ENCODE data around the gene RGPD4.

RGPD4 gene

DNA sequence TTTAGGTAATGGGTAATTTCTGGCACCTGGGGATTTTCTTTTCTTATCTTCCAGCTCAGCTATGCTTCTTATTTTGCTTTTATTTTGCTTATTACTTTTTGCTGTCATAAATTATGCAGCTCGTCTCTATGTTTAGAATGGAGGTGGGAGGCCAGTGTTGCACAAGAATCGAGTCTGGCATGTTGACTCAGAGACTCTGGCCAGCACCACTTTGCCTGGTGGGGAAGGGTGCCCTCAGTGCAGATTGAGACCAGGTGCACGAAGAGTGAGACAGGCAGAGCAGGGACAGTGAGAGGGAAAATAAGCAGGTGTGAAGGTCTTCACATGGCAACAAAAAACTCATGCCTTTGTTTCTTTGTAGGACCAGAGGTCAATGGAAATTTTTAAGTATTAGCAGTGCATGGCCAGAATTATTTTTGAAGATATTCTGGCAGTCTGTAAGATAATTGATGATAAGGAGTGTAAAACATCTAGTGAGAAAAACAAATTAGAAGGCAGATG is 100.4 kb downstream of the RGPD4 start:
- Histone ChIP-seq H3K4me2 (ENCODE audit: low read length) (no peak overlapping the region), H3K9me3 (ENCODE audit: control insufficient read depth, low read length) (no peaks in the 10 kb centered on the region), H3K4me1 (no peaks in the 10 kb centered on the region), H2AFZ (no peak overlapping the region), H3K27ac (no peak overlapping the region), H3K27me3 (ENCODE audit: control insufficient read depth, insufficient read depth, low read length) (no peaks in the 10 kb centered on the region), H3K9ac (no peak overlapping the region), H3K79me2 (no peaks in the 10 kb centered on the region), H3K36me3 (ENCODE audit: control insufficient read depth, insufficient read depth, low read length) (no peaks in the 10 kb centered on the region), H3K4me3 (ENCODE audit: low read depth, low read length) (no peak overlapping the region)
- TF ChIP-seq, protein P1, sequence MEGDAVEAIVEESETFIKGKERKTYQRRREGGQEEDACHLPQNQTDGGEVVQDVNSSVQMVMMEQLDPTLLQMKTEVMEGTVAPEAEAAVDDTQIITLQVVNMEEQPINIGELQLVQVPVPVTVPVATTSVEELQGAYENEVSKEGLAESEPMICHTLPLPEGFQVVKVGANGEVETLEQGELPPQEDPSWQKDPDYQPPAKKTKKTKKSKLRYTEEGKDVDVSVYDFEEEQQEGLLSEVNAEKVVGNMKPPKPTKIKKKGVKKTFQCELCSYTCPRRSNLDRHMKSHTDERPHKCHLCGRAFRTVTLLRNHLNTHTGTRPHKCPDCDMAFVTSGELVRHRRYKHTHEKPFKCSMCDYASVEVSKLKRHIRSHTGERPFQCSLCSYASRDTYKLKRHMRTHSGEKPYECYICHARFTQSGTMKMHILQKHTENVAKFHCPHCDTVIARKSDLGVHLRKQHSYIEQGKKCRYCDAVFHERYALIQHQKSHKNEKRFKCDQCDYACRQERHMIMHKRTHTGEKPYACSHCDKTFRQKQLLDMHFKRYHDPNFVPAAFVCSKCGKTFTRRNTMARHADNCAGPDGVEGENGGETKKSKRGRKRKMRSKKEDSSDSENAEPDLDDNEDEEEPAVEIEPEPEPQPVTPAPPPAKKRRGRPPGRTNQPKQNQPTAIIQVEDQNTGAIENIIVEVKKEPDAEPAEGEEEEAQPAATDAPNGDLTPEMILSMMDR (IDR thresholded peaks at IDR 0.05) = no peak

DNA sequence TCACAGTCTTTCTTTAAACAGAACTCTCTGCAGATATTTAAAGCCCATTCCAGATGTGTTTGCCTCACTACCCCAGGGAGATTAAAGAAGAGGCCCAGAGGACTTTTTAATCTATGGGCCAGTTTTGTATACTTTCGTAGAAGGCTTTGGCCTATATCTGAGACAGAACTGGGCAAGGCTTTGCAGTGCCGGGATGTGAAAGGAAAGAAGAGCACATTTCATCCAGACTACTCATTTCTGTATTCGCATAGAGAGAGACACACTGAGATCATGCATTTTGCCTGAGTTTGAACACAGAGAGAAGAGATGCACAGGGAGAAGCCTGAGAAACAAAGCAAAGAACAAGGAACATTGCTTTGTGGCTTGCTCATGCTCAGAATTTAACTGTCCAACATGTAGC is 104.7 kb downstream of the RGPD4 start:
- Histone ChIP-seq H3K36me3 (ENCODE audit: control insufficient read depth, insufficient read depth, low read length) (no peaks in the 10 kb centered on the region), H3K4me3 (ENCODE audit: low read depth, low read length) (no peak overlapping the region), H3K9me3 (ENCODE audit: control insufficient read depth, low read length) (no peaks in the 10 kb centered on the region), H3K4me2 (ENCODE audit: low read length) (no peak overlapping the region), H3K9ac (no peak overlapping the region), H3K27ac (no peak overlapping the region), H3K79me2 (no peaks in the 10 kb centered on the region), H2AFZ (no peak overlapping the region), H3K27me3 (ENCODE audit: control insufficient read depth, insufficient read depth, low read length) (no peaks in the 10 kb centered on the region), H3K4me1 (no peaks in the 10 kb centered on the region)
- TF ChIP-seq, protein P1 (IDR thresholded peaks at IDR 0.05) = no peak

DNA sequence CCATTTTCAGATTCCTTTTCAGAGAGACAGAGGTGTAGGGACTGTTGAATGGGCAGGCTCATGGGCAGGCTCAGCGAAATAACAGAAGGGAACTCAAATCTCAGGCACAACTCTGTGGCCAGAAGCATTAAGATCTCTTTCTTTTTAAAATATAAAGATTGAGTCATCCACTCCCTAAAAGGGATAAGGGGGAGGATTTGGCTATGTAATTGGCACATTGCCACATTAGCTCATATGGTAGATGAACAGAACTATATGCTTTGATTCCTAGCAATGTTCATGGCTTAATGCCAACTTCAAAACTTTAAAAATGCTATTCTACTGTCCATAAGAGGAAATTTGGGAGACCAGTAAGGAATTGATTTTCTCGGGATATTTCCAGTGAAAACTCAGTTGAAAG is 105.8 kb downstream of the RGPD4 start:
- Histone ChIP-seq H3K9me3 (ENCODE audit: control insufficient read depth, low read length) (no peaks in the 10 kb centered on the region), H3K9ac (no peak overlapping the region), H3K4me2 (ENCODE audit: low read length) (no peak overlapping the region), H3K36me3 (ENCODE audit: control insufficient read depth, insufficient read depth, low read length) (no peaks in the 10 kb centered on the region), H3K27me3 (ENCODE audit: control insufficient read depth, insufficient read depth, low read length) (no peaks in the 10 kb centered on the region), H3K4me3 (ENCODE audit: low read depth, low read length) (no peak overlapping the region), H3K4me1 (no peaks in the 10 kb centered on the region), H3K79me2 (no peaks in the 10 kb centered on the region), H2AFZ (no peak overlapping the region), H3K27ac (no peak overlapping the region)
- TF ChIP-seq, protein P1 (IDR thresholded peaks at IDR 0.05) = no peak

DNA sequence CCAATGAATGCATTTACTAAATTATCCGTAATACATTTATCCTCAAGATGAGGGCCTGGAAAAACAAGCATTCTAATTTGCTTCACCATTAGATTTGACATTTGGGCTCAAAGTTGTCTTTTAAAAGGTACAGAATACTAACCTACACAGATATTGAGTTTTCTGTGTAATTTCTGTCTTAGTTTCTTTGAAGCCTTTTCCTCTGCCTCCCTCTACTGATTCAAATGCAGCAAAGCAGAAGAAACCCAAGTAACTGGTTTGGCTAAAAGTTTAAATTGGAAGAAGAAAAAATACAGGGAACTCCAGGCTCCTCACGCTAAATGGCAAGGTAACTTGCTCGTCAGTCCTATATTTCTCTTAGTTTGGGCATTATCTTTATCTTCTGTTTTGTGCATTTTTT is 106.3 kb downstream of the RGPD4 start:
- no peaks in the 10 kb centered on the region for H3K79me2 ChIP-seq
- no peaks in the 10 kb centered on the region for H3K27me3 ChIP-seq (ENCODE audit: control insufficient read depth, insufficient read depth, low read length)
- no peaks in the 10 kb centered on the region for H3K4me1 ChIP-seq
- H2AFZ ChIP-seq = no peak overlapping the region
- no peak overlapping the region for H3K4me3 ChIP-seq (ENCODE audit: low read depth, low read length)
- H3K36me3 ChIP-seq (ENCODE audit: control insufficient read depth, insufficient read depth, low read length) = no peaks in the 10 kb centered on the region
- no peak overlapping the region for H3K4me2 ChIP-seq (ENCODE audit: low read length)
- H3K9ac ChIP-seq = no peak overlapping the region
- H3K9me3 ChIP-seq (ENCODE audit: control insufficient read depth, low read length) = no peaks in the 10 kb centered on the region
- H3K27ac ChIP-seq = no peak overlapping the region
- TF ChIP-seq, protein P1 (IDR thresholded peaks at IDR 0.05) = no peak
